ENCODE measurements around the gene PLXDC2. TPM values are rescaled to one million over a fixed set of nuclear protein-coding genes. Genes with fewer than 3 reads are reported as not detected.

The PLXDC2 gene
- total RNA-seq, 3 donors from 2014 or later, result 63.9 to 125 (median 101) TPM

DNA sequence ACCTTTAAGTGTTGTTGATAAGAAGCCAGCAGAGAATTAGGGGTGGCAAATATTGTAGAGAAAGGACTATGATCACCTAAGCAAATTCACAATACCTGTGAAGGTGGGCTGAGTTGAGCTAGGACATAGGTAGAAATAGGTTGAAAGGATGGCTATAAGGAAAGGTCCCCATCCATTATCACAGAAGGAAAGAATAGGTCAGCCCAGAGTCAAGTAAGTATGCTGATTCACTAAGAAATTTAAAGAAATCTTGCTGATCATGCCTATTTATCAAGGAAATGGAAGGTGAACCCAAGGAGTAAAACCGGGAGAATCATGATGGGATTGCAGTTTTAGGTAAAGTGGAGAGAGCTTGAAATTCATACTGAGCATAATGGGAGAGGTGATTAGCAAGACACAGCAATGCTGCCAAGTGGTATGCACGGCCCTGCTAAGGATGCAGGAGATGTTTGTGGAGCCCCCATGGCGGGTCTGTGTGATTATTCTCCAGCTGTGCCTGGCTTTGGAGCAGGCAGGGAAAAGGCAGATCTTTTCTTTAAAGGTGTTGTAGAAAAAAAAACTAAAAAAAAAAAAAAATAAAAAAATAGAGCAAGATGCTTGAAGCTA is 399.4 kb downstream of the PLXDC2 start:
- no peaks in the 10 kb centered on the region for H3K36me3 ChIP-seq
- H3K27me3 ChIP-seq, result no peaks in the 10 kb centered on the region
- no peaks in the 10 kb centered on the region for H3K4me1 ChIP-seq
- TF ChIP-seq, protein P1, sequence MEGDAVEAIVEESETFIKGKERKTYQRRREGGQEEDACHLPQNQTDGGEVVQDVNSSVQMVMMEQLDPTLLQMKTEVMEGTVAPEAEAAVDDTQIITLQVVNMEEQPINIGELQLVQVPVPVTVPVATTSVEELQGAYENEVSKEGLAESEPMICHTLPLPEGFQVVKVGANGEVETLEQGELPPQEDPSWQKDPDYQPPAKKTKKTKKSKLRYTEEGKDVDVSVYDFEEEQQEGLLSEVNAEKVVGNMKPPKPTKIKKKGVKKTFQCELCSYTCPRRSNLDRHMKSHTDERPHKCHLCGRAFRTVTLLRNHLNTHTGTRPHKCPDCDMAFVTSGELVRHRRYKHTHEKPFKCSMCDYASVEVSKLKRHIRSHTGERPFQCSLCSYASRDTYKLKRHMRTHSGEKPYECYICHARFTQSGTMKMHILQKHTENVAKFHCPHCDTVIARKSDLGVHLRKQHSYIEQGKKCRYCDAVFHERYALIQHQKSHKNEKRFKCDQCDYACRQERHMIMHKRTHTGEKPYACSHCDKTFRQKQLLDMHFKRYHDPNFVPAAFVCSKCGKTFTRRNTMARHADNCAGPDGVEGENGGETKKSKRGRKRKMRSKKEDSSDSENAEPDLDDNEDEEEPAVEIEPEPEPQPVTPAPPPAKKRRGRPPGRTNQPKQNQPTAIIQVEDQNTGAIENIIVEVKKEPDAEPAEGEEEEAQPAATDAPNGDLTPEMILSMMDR (IDR thresholded peaks at IDR 0.05), result no peak
- TF ChIP-seq POLR2A (IDR thresholded peaks at IDR 0.05) (no peak), POLR2AphosphoS5 (IDR thresholded peaks at IDR 0.05) (no peak)
- H3K27ac ChIP-seq, result no peak overlapping the region
- intact Hi-C loops (cut with DNase I; ENCODE audit: low total_unique reads), result loop anchor here (2.0 kb wide), 1 partner anchor 31 kb away; no protein-coding TSS in a partner anchor
- H3K9me3 ChIP-seq, result no peaks in the 10 kb centered on the region
- H3K4me3 ChIP-seq, result no peak overlapping the region
- DNase-seq (ENCODE audit: low spot score in 2 of 2), result no peak

DNA sequence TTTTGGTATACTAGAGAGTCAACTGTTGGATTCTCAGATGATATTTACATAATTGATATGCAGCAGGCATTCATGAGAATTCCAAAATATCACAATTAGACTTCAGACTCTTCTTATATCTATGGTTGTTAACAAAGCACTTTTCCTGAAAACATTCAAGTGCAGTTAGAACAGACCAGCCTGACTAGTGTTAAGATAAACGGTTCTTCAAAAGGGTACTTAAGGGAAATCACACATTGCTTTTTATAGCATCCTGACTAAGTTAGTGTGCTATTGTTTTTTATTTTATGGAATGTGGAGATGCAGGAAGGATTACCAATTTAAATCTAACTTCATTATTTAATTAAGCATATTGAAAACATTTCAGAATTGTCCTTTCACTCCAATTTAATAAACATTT is 405.1 kb downstream of the PLXDC2 start:
- Histone ChIP-seq H3K4me3 (no peak overlapping the region), H3K4me1 (no peaks in the 10 kb centered on the region), H3K27ac (no peak overlapping the region), H3K9me3 (no peaks in the 10 kb centered on the region), H3K36me3 (no peaks in the 10 kb centered on the region), H3K27me3 (no peaks in the 10 kb centered on the region)
- intact Hi-C loops (cut with DNase I; ENCODE audit: low total_unique reads), result no loop called here
- no peak for DNase-seq (ENCODE audit: low spot score in 2 of 2)
- TF ChIP-seq POLR2A (IDR thresholded peaks at IDR 0.05), result no peak
- no peak for TF ChIP-seq POLR2AphosphoS5 (IDR thresholded peaks at IDR 0.05)
- TF ChIP-seq, protein P1 (IDR thresholded peaks at IDR 0.05), result no peak

DNA sequence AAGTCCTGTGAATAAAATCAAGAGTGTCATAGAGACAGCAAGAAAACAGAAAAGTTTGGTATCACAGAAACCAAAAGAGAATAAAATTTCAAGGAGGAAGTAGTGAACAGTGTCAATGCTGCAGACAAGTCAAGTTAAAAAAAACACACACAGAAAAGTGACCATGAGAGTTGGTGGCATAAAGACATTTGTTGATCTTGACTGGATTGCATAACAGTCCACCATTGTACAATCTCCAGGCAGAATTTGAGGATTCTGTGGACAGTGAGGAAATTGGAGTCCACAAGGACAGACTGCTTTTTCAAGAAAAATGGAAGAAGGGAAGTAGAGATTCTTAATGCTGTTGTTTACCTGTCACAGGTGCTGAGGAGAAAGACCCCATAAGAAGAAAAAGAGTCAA is 412.5 kb downstream of the PLXDC2 start:
- intact Hi-C loops (cut with DNase I; ENCODE audit: low total_unique reads), result no loop called here
- H3K36me3 ChIP-seq, result no peaks in the 10 kb centered on the region
- no peak overlapping the region for H3K4me3 ChIP-seq
- no peak overlapping the region for H3K27ac ChIP-seq
- TF ChIP-seq POLR2A (IDR thresholded peaks at IDR 0.05) (no peak), POLR2AphosphoS5 (IDR thresholded peaks at IDR 0.05) (no peak)
- TF ChIP-seq, protein P1 (IDR thresholded peaks at IDR 0.05), result no peak
- H3K4me1 ChIP-seq, result no peaks in the 10 kb centered on the region
- no peak for DNase-seq (ENCODE audit: low spot score in 2 of 2)
- H3K27me3 ChIP-seq, result no peaks in the 10 kb centered on the region
- H3K9me3 ChIP-seq, result no peaks in the 10 kb centered on the region

DNA sequence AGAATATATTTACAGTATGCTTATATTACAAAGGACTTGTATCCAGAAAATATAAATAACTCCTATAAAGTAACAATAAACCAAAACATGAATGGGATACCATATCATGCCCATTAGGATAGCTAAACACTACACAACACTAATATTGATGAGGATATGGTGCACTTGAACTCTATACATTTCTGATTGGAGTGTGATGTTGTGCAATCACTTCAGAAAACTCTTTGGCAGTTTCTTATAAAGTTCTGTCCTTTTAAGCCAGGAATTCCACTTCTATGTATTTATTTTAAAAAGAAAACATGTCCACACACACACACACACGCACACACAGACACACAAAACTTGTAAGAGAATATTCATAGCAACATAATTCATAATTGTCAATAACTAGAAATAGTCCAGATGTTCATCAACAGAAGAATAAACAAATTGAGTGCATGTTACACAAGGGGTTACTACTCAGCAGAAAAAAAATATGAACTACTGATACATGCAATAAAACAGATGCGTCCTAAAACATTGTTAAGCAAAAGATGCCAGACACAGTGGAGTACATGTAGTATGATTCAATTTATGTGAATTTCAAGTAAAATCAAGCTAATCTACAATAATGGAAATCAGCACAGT is 416.0 kb downstream of the PLXDC2 start:
- H3K9me3 ChIP-seq, result no peaks in the 10 kb centered on the region
- no peaks in the 10 kb centered on the region for H3K27me3 ChIP-seq
- no peaks in the 10 kb centered on the region for H3K36me3 ChIP-seq
- TF ChIP-seq POLR2A (IDR thresholded peaks at IDR 0.05) (no peak), POLR2AphosphoS5 (IDR thresholded peaks at IDR 0.05) (no peak)
- TF ChIP-seq, protein P1 (IDR thresholded peaks at IDR 0.05), result no peak
- H3K4me3 ChIP-seq, result no peak overlapping the region
- H3K4me1 ChIP-seq, result no peaks in the 10 kb centered on the region
- H3K27ac ChIP-seq, result no peak overlapping the region
- intact Hi-C loops (cut with DNase I; ENCODE audit: low total_unique reads), result no loop called here
- DNase-seq (ENCODE audit: low spot score in 2 of 2), result no peak

DNA sequence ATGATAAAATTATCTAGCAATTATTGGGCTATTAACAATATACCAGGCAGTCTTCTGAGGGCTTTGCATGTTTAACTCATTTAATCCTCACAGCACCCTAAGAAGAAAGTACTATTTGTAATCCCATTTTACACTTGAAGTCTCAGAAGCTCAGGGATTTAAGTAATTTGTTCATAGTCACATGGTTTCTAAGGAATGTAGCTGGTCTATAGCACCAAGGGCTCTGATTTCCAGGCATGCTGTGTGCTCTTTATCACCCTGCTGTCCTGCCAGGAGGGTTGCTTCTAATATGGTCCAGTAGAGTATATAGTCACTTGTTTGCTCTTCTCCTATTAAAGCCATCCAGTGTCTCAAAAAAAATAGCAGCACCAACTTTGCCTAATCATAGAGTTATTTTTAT is 417.2 kb downstream of the PLXDC2 start:
- DNase-seq (ENCODE audit: low spot score in 2 of 2), result no peak
- TF ChIP-seq, protein P1 (IDR thresholded peaks at IDR 0.05), result no peak
- TF ChIP-seq POLR2A (IDR thresholded peaks at IDR 0.05) (no peak), POLR2AphosphoS5 (IDR thresholded peaks at IDR 0.05) (no peak)
- Histone ChIP-seq H3K9me3 (no peaks in the 10 kb centered on the region), H3K4me1 (no peaks in the 10 kb centered on the region), H3K27ac (no peak overlapping the region), H3K4me3 (no peak overlapping the region), H3K27me3 (no peaks in the 10 kb centered on the region), H3K36me3 (no peaks in the 10 kb centered on the region)
- intact Hi-C loops (cut with DNase I; ENCODE audit: low total_unique reads), result no loop called here
